22Rv1 (cell line): Measurements from ENCODE around the gene BNIP5.

Source experiments
- H3K27ac ChIP-seq: fragments of 450-650 bp; 2 replicates; pipeline ENCODE4 v1.5.1; 2017
- CTCF ChIP-seq: fragments of 450-650 bp; IDR thresholded peaks from 2 replicates; pipeline ENCODE4 v1.5.1; 2017; ENCODE audit warnings: mild to moderate bottlenecking
- ZFX ChIP-seq: fragments of 450-650 bp; IDR thresholded peaks from 2 replicates; pipeline ENCODE4 v1.6.1; 2017; ENCODE audit warnings: antibody characterized with exemption, borderline replicate concordance

BNIP5 gene

GRCh38 chr6:36373368-36374019 lies 36.8 kb upstream of the BNIP5 start:
- H3K27ac ChIP-seq, result no peak overlapping the region
- no peak for TF ChIP-seq CTCF
- TF ChIP-seq ZFX, result no peak

- no peak overlapping the region for H3K27ac ChIP-seq
- TF ChIP-seq ZFX (no peak), CTCF (no peak)
Observed at GRCh38 chr6:36372088-36372487, 35.4 kb upstream of the BNIP5 start.

GRCh38 chr6:36371211-36371610 lies 34.5 kb upstream of the BNIP5 start:
- TF ChIP-seq ZFX, result no peak
- TF ChIP-seq CTCF, result no peak
- H3K27ac ChIP-seq, result no peak overlapping the region

- TF ChIP-seq CTCF (no peak), ZFX (no peak)
- H3K27ac ChIP-seq, result no peak overlapping the region
Observed at GRCh38 chr6:36370638-36371037, 34.0 kb upstream of the BNIP5 start.

GRCh38 chr6:36368921-36369865 lies 32.5 kb upstream of the BNIP5 start:
- TF ChIP-seq CTCF (no peak), ZFX (no peak)

GRCh38 chr6:36368421-36368820 lies 31.7 kb upstream of the BNIP5 start:
- H3K27ac ChIP-seq, result no peak overlapping the region
- TF ChIP-seq ZFX, result no peak
- no peak for TF ChIP-seq CTCF

More at GRCh38 chr6:36368921-36369865, 32.5 kb upstream of the BNIP5 start:
- no peak overlapping the region for H3K27ac ChIP-seq

GRCh38 chr6:36367743-36368142 lies 31.1 kb upstream of the BNIP5 start:
- H3K27ac ChIP-seq, result no peak overlapping the region
- no peak for TF ChIP-seq CTCF
- TF ChIP-seq ZFX, result no peak
